H9 (cell line): ENCODE measurements around the gene RAX2. TPM values are rescaled to one million over a fixed set of nuclear protein-coding genes. Genes with fewer than 3 reads are reported as not detected.

Experiments used
- DNase-seq: peaks from one replicate; pipeline ENCODE4 v3.0.0-alpha.2; 2017
- H2AFZ ChIP-seq: one replicate; pipeline ENCODE4 v1.6.1; 2013; ENCODE audit warnings: mild to moderate bottlenecking, low read length, control low read depth, moderate library complexity
- H2AK5ac ChIP-seq: 2 replicates; pipeline ENCODE4 v1.6.1; 2013; ENCODE audit warnings: low read length, control low read depth, mixed read lengths; ENCODE audit not compliant: insufficient read length
- H2BK120ac ChIP-seq: one replicate; pipeline ENCODE4 v1.6.1; 2013; ENCODE audit warnings: low read depth, mild to moderate bottlenecking, low read length, control low read depth, inconsistent platforms; ENCODE audit not compliant: poor library complexity, severe bottlenecking
- H2BK12ac ChIP-seq: 2 replicates; pipeline ENCODE4 v1.6.1; 2013; ENCODE audit warnings: low read length, control low read depth, mixed read lengths, low read depth; ENCODE audit not compliant: insufficient read length
- H2BK15ac ChIP-seq: 2 replicates; pipeline ENCODE4 v1.6.1; 2013; ENCODE audit warnings: low read depth, low read length, control low read depth
- H2BK20ac ChIP-seq: one replicate; pipeline ENCODE4 v1.6.1; 2013; ENCODE audit warnings: low read depth, mild to moderate bottlenecking, low read length, control low read depth, inconsistent platforms; ENCODE audit not compliant: poor library complexity, severe bottlenecking
- H2BK5ac ChIP-seq: 2 replicates; pipeline ENCODE4 v1.6.1; 2013; ENCODE audit warnings: low read length, control low read depth, mixed read lengths; ENCODE audit not compliant: insufficient read length
- H3K14ac ChIP-seq: 2 replicates; pipeline ENCODE4 v1.6.1; 2013; ENCODE audit warnings: low read length, control low read depth; ENCODE audit not compliant: insufficient read depth
- H3K18ac ChIP-seq: 2 replicates; pipeline ENCODE4 v1.6.1; 2013; ENCODE audit warnings: low read depth, mild to moderate bottlenecking, mixed read lengths, low read length, control low read depth; ENCODE audit not compliant: insufficient read length
- H3K23ac ChIP-seq: 2 replicates; pipeline ENCODE4 v1.6.1; 2013; ENCODE audit warnings: low read length, control low read depth, mixed read lengths, low read depth; ENCODE audit not compliant: insufficient read length
- H3K23me2 ChIP-seq: 2 replicates; pipeline ENCODE4 v1.6.1; 2013; ENCODE audit warnings: low read depth, mild to moderate bottlenecking, mixed read lengths, low read length, control low read depth; ENCODE audit not compliant: insufficient read length, poor library complexity, severe bottlenecking
- H3K27ac ChIP-seq: 2 replicates; pipeline ENCODE4 v1.5.1; 2013; ENCODE audit warnings: low read length, control low read depth, mixed read lengths, low read depth; ENCODE audit not compliant: insufficient read length
- H3K27me3 ChIP-seq: 2 replicates; pipeline ENCODE4 v1.6.1; 2013; ENCODE audit warnings: low read length, control low read depth, inconsistent platforms; ENCODE audit not compliant: insufficient read depth
- H3K4ac ChIP-seq: 2 replicates; pipeline ENCODE4 v1.6.1; 2013; ENCODE audit warnings: low read depth, mild to moderate bottlenecking, control low read depth, inconsistent platforms, low read length, moderate library complexity
- H3K4me1 ChIP-seq: 2 replicates; pipeline ENCODE4 v1.6.1; 2013; ENCODE audit warnings: low read length, control low read depth, inconsistent platforms; ENCODE audit not compliant: insufficient read depth
- H3K4me2 ChIP-seq: 2 replicates; pipeline ENCODE4 v1.6.1; 2013; ENCODE audit warnings: low read length, control low read depth, mixed read lengths; ENCODE audit not compliant: insufficient read length, insufficient read depth
- H3K56ac ChIP-seq: 2 replicates; pipeline ENCODE4 v1.6.1; 2013; ENCODE audit warnings: low read depth, mild to moderate bottlenecking, mixed read lengths, low read length, control low read depth; ENCODE audit not compliant: insufficient read length
- H3K79me1 ChIP-seq: 2 replicates; pipeline ENCODE4 v1.6.1; 2013; ENCODE audit warnings: low read depth, mild to moderate bottlenecking, moderate library complexity, low read length, control low read depth, inconsistent platforms; ENCODE audit not compliant: insufficient read depth, poor library complexity, severe bottlenecking
- H3K79me2 ChIP-seq: 2 replicates; pipeline ENCODE4 v1.6.1; 2013; ENCODE audit warnings: low read length, control low read depth, inconsistent platforms; ENCODE audit not compliant: insufficient read depth
- H3K9ac ChIP-seq: 2 replicates; pipeline ENCODE4 v1.6.1; 2013; ENCODE audit warnings: low read length, control low read depth, mixed read lengths; ENCODE audit not compliant: insufficient read length; ENCODE audit errors: extremely low read depth
- H3K9me3 ChIP-seq: one replicate; pipeline ENCODE4 v1.6.1; 2013; ENCODE audit warnings: low read depth, low read length, inconsistent platforms; ENCODE audit not compliant: control insufficient read depth
- H3T11ph ChIP-seq: one replicate; pipeline ENCODE4 v1.6.1; 2013; ENCODE audit warnings: mild to moderate bottlenecking, low read length, control low read depth, inconsistent platforms
- H4K20me1 ChIP-seq: one replicate; pipeline ENCODE4 v1.6.1; 2013; ENCODE audit not compliant: control insufficient read depth, insufficient read length, insufficient read depth
- H4K5ac ChIP-seq: 2 replicates; pipeline ENCODE4 v1.6.1; 2013; ENCODE audit warnings: low read depth, mild to moderate bottlenecking, mixed read lengths, low read length, control low read depth; ENCODE audit not compliant: insufficient read length
- H4K8ac ChIP-seq: replicated peaks from 2 replicates; pipeline ENCODE4 v1.6.1; 2013; ENCODE audit warnings: low read length, control low read depth, mixed read lengths, low read depth; ENCODE audit not compliant: insufficient read length
- H4K91ac ChIP-seq: 2 replicates; pipeline ENCODE4 v1.6.1; 2013; ENCODE audit warnings: low read depth, mild to moderate bottlenecking, moderate library complexity, mixed read lengths, low read length, control low read depth; ENCODE audit not compliant: insufficient read length
- H3K27ac Mint-ChIP-seq, 3 experiments: 2 replicates in 2 of 3; 3 replicates in 1 of 3; pipeline ENCODE4 v1.8.0; 2020 to 2021; ENCODE audit warnings: mixed read lengths in 3 of 3, mild to moderate bottlenecking in 1 of 3, moderate library complexity in 1 of 3
- H3K27me3 Mint-ChIP-seq: 2 replicates; pipeline ENCODE4 v1.8.0; 2021; ENCODE audit warnings: low read depth, mild to moderate bottlenecking, moderate library complexity, mixed read lengths
- H3K36me3 Mint-ChIP-seq, 3 experiments: 2 replicates in 2 of 3; 3 replicates in 1 of 3; pipeline ENCODE4 v1.8.0; 2020 to 2021; ENCODE audit warnings: low read depth in 3 of 3, mixed read lengths in 3 of 3; ENCODE audit not compliant: insufficient read depth in 1 of 3
- H3K4me1 Mint-ChIP-seq, 2 experiments: 2 replicates each; pipeline ENCODE4 v1.8.0; 2020; ENCODE audit warnings: mixed read lengths in 2 of 2
- H3K4me3 Mint-ChIP-seq, 2 experiments: 2 replicates in 1 of 2; 3 replicates in 1 of 2; pipeline ENCODE4 v1.8.0; 2020 to 2021; ENCODE audit warnings: mild to moderate bottlenecking in 2 of 2, mixed read lengths in 2 of 2, moderate library complexity in 1 of 2
- H3K9me3 Mint-ChIP-seq, 2 experiments: 2 replicates in 1 of 2; 3 replicates in 1 of 2; pipeline ENCODE4 v1.8.0; 2020; ENCODE audit warnings: mild to moderate bottlenecking in 2 of 2, mixed read lengths in 2 of 2, moderate library complexity in 1 of 2
- CTCF ChIP-seq: fragments of 200-600 bp; sonication (generic); conservative IDR thresholded peaks from 3 replicates; pipeline ENCODE4 v1.8.0; 2021; ENCODE audit warnings: antibody characterized with exemption, mild to moderate bottlenecking
- WGBS: extraction: QIAGEN DNeasy Blood & Tissue Kit; methylation state at CpG from one replicate; pipeline ENCODE4 v1.1.7; 2013; ENCODE audit warnings: missing lambda C conversion rate, low lambda C conversion rate, mixed read lengths; ENCODE audit not compliant: insufficient read length; ENCODE audit errors: extremely low coverage; 5-methylcytosine and 5-hydroxymethylcytosine counted together
- total RNA-seq: library from RNA; stranded (reverse); gene quantifications from 2 replicates; pipeline ENCODE4 v1.2.1, GENCODE V29; 2021

RAX2 gene
- total RNA-seq, 1 experiment from 2014 or later, result not detected

GRCh38 chr19:3736106-3736724, 35.8 kb downstream of the RAX2 start:
- H3K4me2 ChIP-seq, result no peak overlapping the region
- no peaks in the 10 kb centered on the region; the same call in 1 of the 2 replicates for H3K27me3 Mint-ChIP-seq
- no peak overlapping the region for H2BK15ac ChIP-seq
- no peak overlapping the region for H2BK20ac ChIP-seq
- H2BK120ac ChIP-seq, result no peak overlapping the region
- H4K91ac ChIP-seq, result no peak overlapping the region
- WGBS, result no CpG with 5 or more reads among the region's 21 CpGs
- peak overlapping the region in 1 of 2 experiments; percentile 8; a peak in 2 of 5 replicates for H3K4me3 Mint-ChIP-seq
- no peak overlapping the region for H2AFZ ChIP-seq
- H4K20me1 ChIP-seq, result no peaks in the 10 kb centered on the region
- no peak overlapping the region for H2AK5ac ChIP-seq
- H3K18ac ChIP-seq, result no peak overlapping the region
- no peaks in the 10 kb centered on the region for H3K79me1 ChIP-seq
- H3K23ac ChIP-seq, result no peak overlapping the region
- no peaks in the 10 kb centered on the region for H3K23me2 ChIP-seq
- no peak overlapping the region for H2BK12ac ChIP-seq
- DNase-seq, result no peak
- no peak overlapping the region for H3K14ac ChIP-seq
- H2BK5ac ChIP-seq, result no peak overlapping the region
- TF ChIP-seq CTCF, result no peak
- H3K27me3 ChIP-seq, result no peaks in the 10 kb centered on the region
- no peak overlapping the region for H3K27ac ChIP-seq
- H4K5ac ChIP-seq, result no peak overlapping the region
- no peaks in the 10 kb centered on the region for H3K9me3 Mint-ChIP-seq
- H3K9ac ChIP-seq, result no peak overlapping the region
- no peaks in the 10 kb centered on the region for H3K79me2 ChIP-seq
- H3K56ac ChIP-seq, result no peak overlapping the region
- no peak overlapping the region for H4K8ac ChIP-seq
- no peak overlapping the region for H3K4ac ChIP-seq
- H3K9me3 ChIP-seq, result no peaks in the 10 kb centered on the region
- H3T11ph ChIP-seq, result no peak overlapping the region
- no peaks in the 10 kb centered on the region for H3K4me1 ChIP-seq
- peaks cover 0 to 45% (median 16%) of the 10 kb centered on the region in 3 experiments; a peak in 6 of 7 replicates for H3K36me3 Mint-ChIP-seq
- H3K27ac Mint-ChIP-seq, result no peak overlapping the region
- no peaks in the 10 kb centered on the region; a peak in 1 of 4 replicates for H3K4me1 Mint-ChIP-seq
